Left lung (tissue), 10 donors: Measurements from ENCODE around the gene RALB. TPM values are rescaled to one million over a fixed set of nuclear protein-coding genes. Genes with fewer than 3 reads are reported as not detected.
"Not testable (repeated sequence)": the region's sequence is repeated elsewhere in the genome, so short reads cannot be mapped to it uniquely, and the experiment has no call there.

Experiments
- ATAC-seq: fragments of 200-7000 bp; cut with Tn5 transposase; one replicate; pipeline ENCODE4 v1.9.1; 2020; ENCODE audit warnings: moderate library complexity
- DNase-seq, 4 donors: peaks; one replicate each; pipeline ENCODE4 v3.0.0-alpha.2; 2013 to 2020
- H3K27ac ChIP-seq, 2 donors: fragments of 200-600 bp; sonication (generic) in 1 of 2; one replicate each; pipeline versions ENCODE4 v1.5.0 to v1.8.0; 2020 to 2021
- H3K27me3 ChIP-seq, 2 donors: fragments of 200-600 bp; sonication (generic) in 1 of 2; one replicate each; pipeline versions ENCODE4 v1.5.0 to v1.8.0; 2020 to 2021
- H3K36me3 ChIP-seq, 2 donors: fragments of 200-600 bp; sonication (generic) in 1 of 2; one replicate each; pipeline versions ENCODE4 v1.5.0 to v1.8.0; 2020 to 2021
- H3K4me1 ChIP-seq, 2 donors: fragments of 200-600 bp; one replicate each; pipeline ENCODE4 v1.8.0; 2021
- H3K4me3 ChIP-seq, 2 donors: fragments of 200-600 bp; sonication (generic) in 1 of 2; one replicate each; pipeline versions ENCODE4 v1.5.0 to v1.8.0; 2020 to 2021; ENCODE audit warnings: mild to moderate bottlenecking in 1 of 2
- H3K9me3 ChIP-seq, 2 donors: fragments of 200-600 bp; sonication (generic) in 1 of 2; one replicate each; pipeline versions ENCODE4 v1.5.0 to v1.8.0; 2020 to 2021
- intact Hi-C, 2 donors: fragments of 100-400 bp; cut with DNase I; formaldehyde crosslinking; loops; one replicate each; pipeline versions ENCODE4 v1.11.2 to v1.14.2; 2022
- polyA plus RNA-seq, 6 donors: library from polyadenylated mRNA; unstranded; fragments of 120-200 nt; gene quantifications; one replicate each; pipeline ENCODE4 v1.2.1, GENCODE V29; 2013; ENCODE audit not compliant: insufficient read length in 6 of 6
- total RNA-seq, 2 donors: library from RNA; stranded (reverse); fragmentation: NEBNext Ultra II Directional; extraction: Animal tissue kit (Norgen Biotek cat#: 25700); gene quantifications; one replicate each; pipeline ENCODE4 v1.2.1, GENCODE V29; 2021
- TF ChIP-seq, protein P1 (sequence below), 2 donors: fragments of 200-600 bp; sonication (generic) in 1 of 2; IDR thresholded peaks; one replicate each; pipeline versions ENCODE4 v1.5.0 to v1.8.0; 2021; ENCODE audit warnings: antibody characterized with exemption in 2 of 2
- donor health status: DM: no; HTN: yes; CAD: no.
- donor health status: DM: no; HTN: no; CAD: no.

RALB gene
- total and polyA plus RNA-seq, 8 donors, result 50.5 to 143 (median 112) TPM

DNA sequence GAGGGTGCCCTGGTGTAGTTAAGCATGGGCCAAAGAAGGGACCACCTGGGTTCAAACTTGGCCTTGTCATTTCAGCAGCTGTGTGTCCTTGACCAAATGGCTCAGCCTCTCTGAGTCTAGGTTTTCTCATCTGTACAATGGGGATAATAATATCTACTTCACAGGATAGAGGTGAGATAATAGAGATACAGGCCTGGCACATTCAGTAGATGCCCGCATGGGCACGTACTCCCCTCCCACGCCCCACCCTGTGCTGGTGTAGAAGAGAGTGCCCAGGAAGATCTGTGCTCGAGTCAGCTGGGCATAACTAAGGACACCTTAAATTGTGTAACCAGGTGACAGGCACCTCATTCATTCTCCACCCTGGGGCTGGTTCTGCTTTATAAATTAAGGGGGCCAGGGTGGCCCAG is 21.1 kb upstream of the RALB start:
- H3K36me3 ChIP-seq, result no peaks in the 10 kb centered on the region
- ATAC-seq (peak; percentile 5), DNase-seq (no peak)
- peak overlapping the region in 1 of 2 donors; percentile 45 for H3K4me3 ChIP-seq
- intact Hi-C loops, result no loop called here
- TF ChIP-seq, protein P1, sequence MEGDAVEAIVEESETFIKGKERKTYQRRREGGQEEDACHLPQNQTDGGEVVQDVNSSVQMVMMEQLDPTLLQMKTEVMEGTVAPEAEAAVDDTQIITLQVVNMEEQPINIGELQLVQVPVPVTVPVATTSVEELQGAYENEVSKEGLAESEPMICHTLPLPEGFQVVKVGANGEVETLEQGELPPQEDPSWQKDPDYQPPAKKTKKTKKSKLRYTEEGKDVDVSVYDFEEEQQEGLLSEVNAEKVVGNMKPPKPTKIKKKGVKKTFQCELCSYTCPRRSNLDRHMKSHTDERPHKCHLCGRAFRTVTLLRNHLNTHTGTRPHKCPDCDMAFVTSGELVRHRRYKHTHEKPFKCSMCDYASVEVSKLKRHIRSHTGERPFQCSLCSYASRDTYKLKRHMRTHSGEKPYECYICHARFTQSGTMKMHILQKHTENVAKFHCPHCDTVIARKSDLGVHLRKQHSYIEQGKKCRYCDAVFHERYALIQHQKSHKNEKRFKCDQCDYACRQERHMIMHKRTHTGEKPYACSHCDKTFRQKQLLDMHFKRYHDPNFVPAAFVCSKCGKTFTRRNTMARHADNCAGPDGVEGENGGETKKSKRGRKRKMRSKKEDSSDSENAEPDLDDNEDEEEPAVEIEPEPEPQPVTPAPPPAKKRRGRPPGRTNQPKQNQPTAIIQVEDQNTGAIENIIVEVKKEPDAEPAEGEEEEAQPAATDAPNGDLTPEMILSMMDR (IDR thresholded peaks at IDR 0.05), result no peak
- H3K4me1 ChIP-seq, result peaks cover 0 to 31% of the 10 kb centered on the region in 2 donors
- H3K27me3 ChIP-seq, result no peaks in the 10 kb centered on the region
- H3K27ac ChIP-seq, result peak overlapping the region; percentile 75 to 79
- no peaks in the 10 kb centered on the region for H3K9me3 ChIP-seq

DNA sequence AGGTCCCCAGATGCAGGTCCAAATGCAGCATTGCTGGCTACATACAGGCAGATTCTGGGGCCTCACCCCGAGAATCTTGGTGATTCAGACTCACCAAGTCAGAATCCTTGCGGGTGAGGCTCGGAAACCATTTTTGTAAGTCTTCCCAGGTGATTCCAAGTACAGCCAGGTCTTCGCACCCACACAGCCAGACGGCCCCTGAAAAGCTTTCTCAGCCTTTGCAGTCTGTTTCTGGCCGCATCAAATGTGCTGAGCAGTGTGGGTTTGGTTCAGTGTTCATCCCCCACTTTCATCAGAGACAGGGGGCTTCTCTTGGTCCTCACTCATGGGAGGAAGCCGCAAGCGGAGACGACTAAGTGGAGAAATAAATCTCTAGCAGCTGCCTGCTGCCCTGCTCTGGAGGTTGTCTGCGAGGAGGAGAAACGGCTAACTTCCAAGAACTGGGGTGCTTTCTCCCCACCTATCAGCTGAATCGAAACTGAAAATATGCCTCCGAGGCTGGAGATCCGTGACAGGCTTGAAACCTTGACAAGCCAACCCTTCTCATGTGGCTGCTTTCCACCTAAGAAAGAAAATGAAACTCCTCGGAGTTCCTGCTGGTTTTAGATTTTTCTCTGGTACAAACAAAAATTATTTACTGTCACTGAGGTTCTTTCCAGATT is 20.5 kb upstream of the RALB start:
- H3K36me3 ChIP-seq, result no peaks in the 10 kb centered on the region
- H3K27me3 ChIP-seq, result no peaks in the 10 kb centered on the region
- H3K4me3 ChIP-seq, result peak overlapping the region; percentile 29 to 45
- H3K4me1 ChIP-seq, result peaks cover 0 to 31% of the 10 kb centered on the region in 2 donors
- H3K27ac ChIP-seq, result peak overlapping the region; percentile 75 to 79
- ATAC-seq (peak; percentile 81), DNase-seq (peak in 2 of 4 donors; percentile 25 to 48)
- no peaks in the 10 kb centered on the region for H3K9me3 ChIP-seq
- intact Hi-C loops, result no loop called here
- TF ChIP-seq, protein P1 (IDR thresholded peaks at IDR 0.05), result no peak

DNA sequence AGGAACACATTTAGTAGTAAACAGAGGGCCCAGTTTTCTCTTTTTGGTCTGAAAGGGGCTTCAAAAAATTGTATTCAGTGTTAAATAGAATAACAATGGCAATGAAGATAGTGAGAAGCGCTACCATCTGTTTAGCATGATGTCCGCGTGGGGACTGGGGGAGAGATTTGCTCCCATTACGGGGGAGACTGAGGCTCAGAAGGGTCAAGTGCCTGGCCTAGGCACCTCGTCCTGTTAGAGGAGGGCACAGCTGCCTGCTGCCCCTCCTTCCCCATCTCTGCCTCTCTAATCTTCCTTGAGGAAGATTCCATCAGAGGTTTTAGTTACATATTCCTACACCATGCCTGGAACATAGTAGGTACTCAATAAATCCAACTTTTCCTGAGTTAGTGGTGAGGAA is 19.4 kb upstream of the RALB start:
- Histone ChIP-seq H3K4me3 (no peak overlapping the region), H3K27me3 (no peaks in the 10 kb centered on the region), H3K36me3 (no peaks in the 10 kb centered on the region), H3K9me3 (no peaks in the 10 kb centered on the region), H3K27ac (peak overlapping the region; percentile 75 to 79), H3K4me1 (peaks cover 0 to 31% of the 10 kb centered on the region in 2 donors)
- DNase-seq (no peak), ATAC-seq (no peak)
- TF ChIP-seq, protein P1 (IDR thresholded peaks at IDR 0.05), result no peak
- intact Hi-C loops, result no loop called here

DNA sequence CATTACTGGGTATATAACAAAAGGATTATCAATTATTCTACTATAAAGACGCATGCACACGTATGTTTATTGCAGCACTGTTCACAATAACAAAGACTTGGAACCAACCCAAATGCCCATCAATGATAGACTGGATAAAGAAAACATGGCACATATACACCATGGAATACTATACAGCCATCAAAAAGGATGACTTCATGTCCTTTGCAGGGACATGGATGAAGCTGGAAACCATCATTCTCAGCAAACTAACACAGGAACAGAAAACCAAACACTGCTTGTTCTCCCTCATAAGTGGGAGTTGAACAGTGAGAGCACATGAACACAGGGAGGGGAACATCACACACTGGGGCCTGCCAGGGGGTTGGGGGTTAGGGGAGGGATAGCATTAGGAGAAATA is 17.5 kb upstream of the RALB start:
- H3K9me3 ChIP-seq, H3K27me3 ChIP-seq, H3K36me3 ChIP-seq, H3K27ac ChIP-seq, H3K4me3 ChIP-seq, DNase-seq, intact Hi-C loops, ATAC-seq: not testable (repeated sequence)
- H3K4me1 ChIP-seq, result peaks cover 6 to 47% of the 10 kb centered on the region in 2 donors

DNA sequence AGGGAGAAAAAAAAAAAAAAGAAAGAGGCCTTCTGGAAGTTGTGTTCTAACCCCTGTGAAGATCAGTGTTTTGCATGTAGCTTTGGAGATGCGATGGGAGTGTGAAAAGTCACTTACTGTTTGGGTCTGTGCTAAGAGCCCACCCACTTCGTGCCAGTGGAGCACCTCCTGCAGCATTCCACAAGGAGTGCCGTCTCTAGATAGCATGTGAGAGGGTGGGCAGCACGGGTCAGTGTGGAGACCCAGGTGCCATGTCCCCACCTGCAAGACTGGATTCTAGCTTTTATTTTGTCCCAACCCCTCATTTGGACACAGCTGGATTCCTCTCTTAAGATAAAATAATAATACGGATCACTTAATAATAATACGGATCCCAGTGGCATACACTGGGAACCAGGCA is 17.0 kb upstream of the RALB start:
- DNase-seq, result no peak
- Histone ChIP-seq H3K36me3 (no peaks in the 10 kb centered on the region), H3K27ac (no peak overlapping the region), H3K27me3 (no peaks in the 10 kb centered on the region), H3K4me3 (no peak overlapping the region), H3K4me1 (peaks cover 6 to 42% of the 10 kb centered on the region in 2 donors), H3K9me3 (no peaks in the 10 kb centered on the region)
- TF ChIP-seq, protein P1 (IDR thresholded peaks at IDR 0.05), result no peak
- no peak for ATAC-seq
- intact Hi-C loops, result no loop called here

DNA sequence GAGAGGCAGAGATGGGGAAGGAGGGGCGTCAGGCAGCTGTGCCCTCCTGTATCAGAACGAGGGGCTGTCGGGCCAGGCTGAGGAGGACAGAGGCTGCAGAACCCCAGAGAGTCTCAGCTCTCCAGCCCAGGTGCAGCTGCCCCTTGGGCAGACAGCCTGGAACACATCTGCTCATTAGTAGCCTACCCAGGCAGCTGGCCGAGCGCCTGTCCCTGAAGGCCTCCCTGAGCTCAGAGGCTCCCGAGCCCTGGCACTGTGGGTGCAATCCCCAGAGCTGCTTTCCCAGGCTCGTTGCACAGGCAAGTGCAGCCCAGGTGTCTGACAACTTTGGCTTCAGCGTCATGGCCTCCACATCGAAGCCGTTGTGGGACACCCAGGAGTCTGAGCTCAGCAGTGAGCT is 16.3 kb upstream of the RALB start:
- H3K36me3 ChIP-seq, result no peaks in the 10 kb centered on the region
- TF ChIP-seq, protein P1 (IDR thresholded peaks at IDR 0.05), result no peak
- DNase-seq, result peak in 1 of 4 donors; percentile 78
- H3K9me3 ChIP-seq, result no peaks in the 10 kb centered on the region
- H3K4me3 ChIP-seq, result no peak overlapping the region
- intact Hi-C loops, result no loop called here
- peaks cover 6 to 40% of the 10 kb centered on the region in 2 donors for H3K4me1 ChIP-seq
- H3K27ac ChIP-seq, result no peak overlapping the region
- no peaks in the 10 kb centered on the region for H3K27me3 ChIP-seq
- no peak for ATAC-seq
